Measurements from ENCODE around the gene RPS10.

The RPS10 gene

DNA sequence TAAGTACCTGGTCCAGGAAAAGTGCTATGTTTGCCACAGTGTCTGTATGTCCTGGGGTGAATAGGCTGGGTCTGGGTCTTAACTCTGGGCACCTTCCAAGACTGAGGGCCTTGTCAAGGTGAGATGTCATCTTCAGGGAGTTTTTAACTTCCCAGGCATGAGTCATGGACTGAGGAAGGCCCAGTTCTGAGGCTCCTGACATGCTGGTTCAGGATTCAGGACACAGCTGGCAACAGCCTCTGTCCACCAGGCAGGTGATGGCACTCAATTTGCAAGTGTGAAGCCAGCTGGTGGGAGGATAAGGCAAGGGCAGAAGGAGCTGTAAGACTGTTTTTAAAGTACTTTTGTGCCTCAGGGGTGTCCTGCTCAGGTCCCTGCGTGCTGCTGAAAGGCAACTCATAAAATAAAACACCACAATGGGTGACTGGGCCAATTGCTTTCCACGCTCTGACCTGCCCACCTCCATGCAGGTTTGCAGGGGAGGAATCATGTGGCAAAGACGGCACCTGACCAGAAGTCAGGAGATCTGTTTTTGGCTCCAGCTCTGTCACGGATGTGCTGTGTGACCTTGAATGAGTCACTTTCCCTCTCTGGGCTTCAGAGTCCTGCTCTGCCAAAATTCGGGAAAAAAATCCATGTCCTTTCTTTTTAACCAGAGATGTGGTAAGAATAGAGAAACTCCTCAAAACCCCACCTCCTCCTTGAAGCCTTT, 35.1 kb upstream of the RPS10 start:
- no peaks in the 10 kb centered on the region for H3K36me3 Mint-ChIP-seq (ENCODE audit: low read depth)
- peaks cover 31% of the 10 kb centered on the region for H3K27me3 Mint-ChIP-seq (ENCODE audit: low read depth)
- H3K27ac Mint-ChIP-seq: no peak overlapping the region
- no peaks in the 10 kb centered on the region for H3K9me3 Mint-ChIP-seq
- peaks cover 5% of the 10 kb centered on the region for H3K4me1 Mint-ChIP-seq (ENCODE audit: low read depth)
- no peak overlapping the region for H3K4me3 Mint-ChIP-seq

DNA sequence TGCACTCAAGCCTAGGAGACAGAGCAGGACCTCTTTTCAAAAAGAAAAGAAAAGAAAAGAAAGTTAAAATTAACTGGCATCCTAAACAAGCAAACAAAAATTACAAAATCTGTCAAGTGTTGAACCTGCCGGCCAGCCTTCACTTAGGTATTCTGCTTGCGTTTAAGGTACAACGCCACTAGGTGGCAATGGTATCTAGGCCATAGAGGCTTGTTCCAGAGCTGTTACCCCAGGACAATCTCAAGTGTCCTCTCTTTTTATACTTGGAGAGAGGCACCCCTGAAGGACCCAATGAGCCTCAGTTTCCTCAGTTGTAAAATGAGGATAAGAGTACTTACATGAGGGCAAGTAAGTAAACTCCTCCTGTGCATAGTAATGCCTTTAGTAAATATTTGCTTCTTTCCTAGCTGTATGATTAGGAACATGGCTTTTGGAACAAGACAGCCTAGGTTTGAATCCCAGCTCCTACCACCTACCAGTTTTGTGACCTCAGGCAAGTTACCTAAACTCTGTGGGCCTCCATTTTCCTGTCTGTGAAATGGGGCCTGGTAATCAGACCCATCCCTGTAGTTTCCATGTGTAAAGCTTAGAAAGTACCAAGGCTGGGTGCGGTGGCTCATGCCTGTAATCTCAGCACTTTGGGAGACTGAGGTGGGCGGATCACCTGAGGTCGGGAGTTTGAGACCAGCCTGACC, 34.2 kb upstream of the RPS10 start:
- Mint-ChIP-seq H3K4me1 (ENCODE audit: low read depth) (peaks cover 3% of the 10 kb centered on the region), H3K27me3 (ENCODE audit: low read depth) (peaks cover 25% of the 10 kb centered on the region), H3K36me3 (ENCODE audit: low read depth) (no peaks in the 10 kb centered on the region), H3K9me3 (no peaks in the 10 kb centered on the region), H3K4me3 (no peak overlapping the region), H3K27ac (no peak overlapping the region)

DNA sequence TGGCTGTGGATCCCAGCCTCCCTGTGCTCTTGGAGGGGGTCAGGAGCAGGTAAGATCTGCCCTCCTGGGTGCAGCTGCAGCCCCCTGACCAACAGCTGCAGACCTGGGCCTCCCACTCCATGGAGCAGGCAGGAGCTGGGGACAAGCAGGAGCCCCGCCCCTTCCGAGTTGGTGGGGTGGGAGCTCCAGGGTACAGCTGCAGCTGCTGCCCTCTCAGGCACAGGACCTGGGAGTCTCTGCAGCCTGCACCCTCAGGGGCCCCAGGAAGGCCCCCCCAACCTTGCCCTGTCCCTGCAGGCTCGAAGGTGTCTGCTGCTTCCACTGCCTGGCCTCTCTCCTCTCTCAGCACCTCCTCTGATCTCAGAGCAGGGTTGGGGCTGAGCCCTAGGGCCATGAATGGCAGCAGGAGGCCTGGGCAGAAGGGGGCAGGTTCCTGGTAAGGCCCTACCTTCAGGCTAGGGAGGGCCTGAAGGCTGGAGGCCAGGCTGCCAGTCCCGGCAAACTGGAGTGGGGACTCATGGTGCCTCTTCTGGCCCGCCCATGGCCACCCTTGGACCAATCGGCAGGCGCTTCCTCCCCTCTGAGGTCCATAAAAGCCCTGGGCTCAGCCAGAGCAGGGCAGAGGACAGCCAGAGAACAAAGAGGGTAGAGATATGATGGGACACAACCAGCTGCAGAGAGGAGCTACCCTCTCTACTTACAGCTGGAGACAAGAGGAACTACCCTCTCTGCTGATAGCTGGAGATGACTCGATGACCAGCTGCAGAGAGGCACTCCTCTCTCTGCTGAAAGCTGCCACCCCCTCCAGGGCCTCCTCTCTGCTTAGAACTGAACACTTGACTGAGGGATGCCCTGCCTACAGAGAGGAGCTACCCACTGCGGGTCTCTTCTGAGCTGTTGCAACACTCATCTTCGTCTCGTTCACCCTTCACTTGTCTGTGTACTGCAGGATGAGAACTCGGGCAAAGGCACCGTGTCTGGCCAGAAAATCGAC, 32.2 kb upstream of the RPS10 start:
- no peaks in the 10 kb centered on the region for H3K9me3 Mint-ChIP-seq
- H3K27me3 Mint-ChIP-seq (ENCODE audit: low read depth): peaks cover 13% of the 10 kb centered on the region
- H3K4me1 Mint-ChIP-seq (ENCODE audit: low read depth): peaks cover 2% of the 10 kb centered on the region
- no peak overlapping the region for H3K4me3 Mint-ChIP-seq
- no peaks in the 10 kb centered on the region for H3K36me3 Mint-ChIP-seq (ENCODE audit: low read depth)
- H3K27ac Mint-ChIP-seq: no peak overlapping the region

DNA sequence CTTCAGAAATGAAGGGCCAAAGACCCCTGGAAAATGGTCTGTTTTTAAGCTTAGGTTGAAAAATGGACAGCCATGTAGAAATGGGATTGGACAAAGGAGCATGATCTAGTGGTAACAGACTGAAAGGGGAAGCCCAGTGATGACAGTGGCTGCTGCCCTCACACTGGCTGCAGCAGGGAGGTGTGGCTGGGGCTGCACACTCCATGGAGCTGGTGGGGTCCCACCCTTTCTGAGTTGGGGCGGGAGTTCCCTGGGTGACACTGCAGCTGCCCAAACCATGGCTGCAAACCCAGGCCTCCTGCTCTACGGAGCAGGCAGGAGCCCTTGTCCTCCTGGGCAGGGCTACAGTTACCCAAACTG, 31.5 kb upstream of the RPS10 start:
- H3K27ac Mint-ChIP-seq: no peak overlapping the region
- H3K27me3 Mint-ChIP-seq (ENCODE audit: low read depth): peaks cover 9% of the 10 kb centered on the region
- H3K4me1 Mint-ChIP-seq (ENCODE audit: low read depth): peaks cover 2% of the 10 kb centered on the region
- no peaks in the 10 kb centered on the region for H3K36me3 Mint-ChIP-seq (ENCODE audit: low read depth)
- H3K9me3 Mint-ChIP-seq: no peaks in the 10 kb centered on the region
- H3K4me3 Mint-ChIP-seq: no peak overlapping the region

DNA sequence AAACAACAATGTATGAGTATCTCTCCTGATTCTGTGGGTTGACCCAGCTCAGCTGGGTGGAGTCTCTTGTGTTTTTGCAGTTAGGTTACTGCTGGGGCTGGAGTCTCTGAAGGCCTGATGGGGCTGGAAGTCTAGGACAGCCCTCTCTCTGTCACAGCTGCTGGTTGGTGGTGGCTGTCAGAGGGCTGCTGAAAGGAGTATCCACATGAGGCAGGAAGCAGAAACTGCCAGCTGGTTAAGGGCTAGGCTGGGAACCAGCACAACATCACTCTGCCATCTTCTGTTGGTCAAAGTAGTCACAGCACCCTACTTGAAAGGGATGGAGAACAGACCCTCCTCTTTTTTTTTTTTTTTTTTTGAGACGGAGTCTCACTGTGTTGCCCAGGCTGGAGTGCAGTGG, 30.0 kb upstream of the RPS10 start:
- Mint-ChIP-seq H3K4me3 (no peak overlapping the region), H3K27me3 (ENCODE audit: low read depth) (peaks cover 5% of the 10 kb centered on the region), H3K36me3 (ENCODE audit: low read depth) (no peaks in the 10 kb centered on the region), H3K9me3 (no peaks in the 10 kb centered on the region), H3K4me1 (ENCODE audit: low read depth) (peaks cover 2% of the 10 kb centered on the region), H3K27ac (no peak overlapping the region)

DNA sequence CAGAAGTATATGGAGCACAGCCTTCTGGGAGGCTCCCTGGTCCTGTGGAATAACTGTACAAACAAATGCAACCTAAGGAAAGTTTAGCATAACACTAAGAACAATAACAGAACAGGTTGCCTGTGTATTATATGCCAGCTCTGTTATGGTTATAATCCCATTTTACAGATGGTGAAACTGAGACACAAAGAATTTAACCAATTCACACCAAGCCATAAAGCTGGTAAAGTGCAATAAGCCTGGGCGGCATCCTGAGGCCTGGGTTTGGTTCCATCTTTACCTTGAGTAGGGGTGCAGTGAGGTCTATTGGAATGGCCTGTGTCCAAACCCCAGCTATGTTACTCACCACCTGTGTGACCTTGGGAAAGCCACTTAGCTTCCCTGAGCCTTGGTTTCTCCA, 25.3 kb upstream of the RPS10 start:
- Mint-ChIP-seq H3K27me3 (ENCODE audit: low read depth) (peaks cover 12% of the 10 kb centered on the region), H3K4me3 (no peak overlapping the region), H3K4me1 (ENCODE audit: low read depth) (peaks cover 2% of the 10 kb centered on the region), H3K36me3 (ENCODE audit: low read depth) (no peaks in the 10 kb centered on the region), H3K9me3 (no peaks in the 10 kb centered on the region), H3K27ac (no peak overlapping the region)

DNA sequence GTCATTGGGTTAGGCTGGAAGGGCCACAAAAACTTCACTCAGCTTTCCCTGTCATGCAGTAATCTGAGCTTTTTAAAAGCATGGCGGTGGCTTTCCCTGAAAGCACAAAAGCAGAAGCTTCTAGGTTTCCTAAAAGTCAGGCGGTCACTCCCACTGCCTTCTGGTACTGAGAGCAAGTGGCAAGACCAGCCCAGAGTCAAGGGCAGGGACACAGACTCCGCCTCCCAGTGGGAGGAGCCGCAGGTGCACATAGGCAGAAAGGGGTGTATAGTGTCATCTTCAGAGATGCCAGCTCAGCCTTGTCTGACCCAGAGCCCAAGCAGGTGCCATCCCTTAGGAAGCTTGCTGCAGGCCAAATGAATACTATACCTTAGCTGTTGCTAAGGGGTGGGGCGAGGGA, 22.0 kb upstream of the RPS10 start:
- Mint-ChIP-seq H3K27ac (no peak overlapping the region), H3K36me3 (ENCODE audit: low read depth) (no peaks in the 10 kb centered on the region), H3K27me3 (ENCODE audit: low read depth) (peaks cover 18% of the 10 kb centered on the region)

DNA sequence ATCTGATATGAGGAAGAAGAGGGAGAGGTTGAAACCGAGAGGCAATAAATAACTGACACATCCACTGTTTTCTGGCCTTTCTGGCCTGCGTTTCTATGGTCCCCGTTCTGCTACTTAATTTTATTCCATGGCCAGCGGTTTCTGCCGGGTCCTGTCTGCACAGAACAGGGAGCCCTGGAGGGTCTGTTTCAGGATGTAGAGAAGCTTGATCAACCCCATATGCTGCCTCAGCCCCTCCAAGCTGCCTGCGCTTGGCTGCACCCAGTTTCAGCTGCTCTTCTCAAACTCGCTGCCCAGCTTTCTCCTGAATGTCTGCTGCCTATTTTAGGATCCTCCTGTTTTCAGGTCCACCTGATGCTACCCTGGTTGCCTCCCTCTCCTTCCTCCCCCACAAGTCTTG, 21.5 kb upstream of the RPS10 start:
- Mint-ChIP-seq H3K4me3 (no peak overlapping the region), H3K27me3 (ENCODE audit: low read depth) (peaks cover 18% of the 10 kb centered on the region), H3K36me3 (ENCODE audit: low read depth) (no peaks in the 10 kb centered on the region), H3K4me1 (ENCODE audit: low read depth) (no peaks in the 10 kb centered on the region), H3K9me3 (no peaks in the 10 kb centered on the region), H3K27ac (no peak overlapping the region)

More for the DNA sequence above, 22.0 kb upstream of the RPS10 start:
- Mint-ChIP-seq H3K4me1 (ENCODE audit: low read depth) (no peaks in the 10 kb centered on the region), H3K4me3 (no peak overlapping the region), H3K9me3 (no peaks in the 10 kb centered on the region)

DNA sequence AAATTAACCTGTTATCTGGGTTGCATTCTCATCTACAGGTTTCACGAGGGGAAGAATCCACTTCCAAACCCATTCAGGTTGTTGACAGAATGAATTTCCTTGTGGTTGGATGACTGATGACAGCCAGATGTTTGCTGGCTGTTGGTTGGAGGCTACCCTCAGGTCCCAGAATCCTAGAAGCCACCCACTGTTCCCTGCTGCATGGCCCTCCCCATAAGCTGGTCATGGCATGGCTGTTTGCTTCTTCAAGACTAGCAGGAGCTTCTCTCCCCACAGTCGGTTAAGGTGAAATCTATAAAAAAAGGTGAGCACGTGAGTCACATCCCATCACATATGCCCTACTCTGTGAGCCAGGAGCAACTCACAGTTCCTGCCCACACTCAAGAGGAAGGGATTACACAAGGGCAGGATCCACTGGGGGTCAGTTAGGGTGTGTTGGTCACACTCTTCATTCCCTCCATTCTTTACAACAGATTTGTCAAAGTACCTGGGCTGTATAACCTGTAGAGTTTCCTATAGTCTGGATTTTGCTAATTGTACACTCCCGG, 19.5 kb upstream of the RPS10 start:
- Mint-ChIP-seq H3K36me3 (ENCODE audit: low read depth) (no peaks in the 10 kb centered on the region), H3K4me1 (ENCODE audit: low read depth) (peaks cover 2% of the 10 kb centered on the region), H3K27ac (no peak overlapping the region), H3K27me3 (ENCODE audit: low read depth) (peaks cover 12% of the 10 kb centered on the region), H3K4me3 (no peak overlapping the region), H3K9me3 (no peaks in the 10 kb centered on the region)

DNA sequence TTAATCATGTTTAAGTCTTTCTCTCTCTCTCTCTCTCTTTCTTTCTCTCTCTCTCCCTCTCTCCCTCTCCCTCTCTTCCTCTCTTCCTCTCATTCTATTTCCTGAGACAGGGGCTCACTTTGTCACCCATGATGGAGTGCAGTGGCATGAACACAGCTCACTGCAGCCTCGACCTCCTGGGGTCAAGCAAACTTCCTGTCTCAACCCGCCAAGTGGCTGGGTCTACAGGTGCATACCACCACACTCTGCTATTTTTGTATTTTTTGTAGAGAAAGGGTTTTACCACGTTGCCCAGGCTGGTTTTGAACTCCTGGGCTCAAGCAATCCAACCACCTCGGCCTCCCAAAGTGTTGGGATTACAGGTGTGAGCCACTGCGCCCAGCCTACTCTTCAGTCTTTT, 15.7 kb upstream of the RPS10 start:
- peaks cover 2% of the 10 kb centered on the region for H3K4me1 Mint-ChIP-seq (ENCODE audit: low read depth)
- H3K27ac Mint-ChIP-seq: no peak overlapping the region
- no peak overlapping the region for H3K4me3 Mint-ChIP-seq
- peaks cover 5% of the 10 kb centered on the region for H3K27me3 Mint-ChIP-seq (ENCODE audit: low read depth)
- no peaks in the 10 kb centered on the region for H3K36me3 Mint-ChIP-seq (ENCODE audit: low read depth)
- peaks cover 5% of the 10 kb centered on the region for H3K9me3 Mint-ChIP-seq

DNA sequence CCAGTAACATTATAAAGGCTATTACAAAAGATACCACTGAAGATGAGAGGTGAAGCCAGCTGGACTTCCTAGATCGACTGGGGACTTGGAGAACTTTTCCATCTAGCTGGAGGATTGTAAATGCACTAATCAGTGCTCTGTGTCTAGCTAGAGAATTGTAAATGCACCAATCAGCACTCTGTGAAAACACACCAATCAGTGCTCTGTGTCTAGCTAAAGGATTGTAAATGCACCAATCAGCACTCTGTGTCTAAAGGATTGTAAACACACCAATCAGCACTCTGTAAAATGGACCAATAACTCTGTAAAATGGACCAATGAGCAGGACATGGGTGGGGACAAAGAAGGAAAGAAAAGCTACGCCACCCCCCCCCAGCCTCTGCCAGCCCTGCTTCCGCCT, 13.6 kb upstream of the RPS10 start:
- Mint-ChIP-seq H3K4me3 (no peak overlapping the region), H3K9me3 (peaks cover 5% of the 10 kb centered on the region), H3K4me1 (ENCODE audit: low read depth) (peaks cover 2% of the 10 kb centered on the region), H3K27me3 (ENCODE audit: low read depth) (no peaks in the 10 kb centered on the region), H3K27ac (no peak overlapping the region), H3K36me3 (ENCODE audit: low read depth) (no peaks in the 10 kb centered on the region)

DNA sequence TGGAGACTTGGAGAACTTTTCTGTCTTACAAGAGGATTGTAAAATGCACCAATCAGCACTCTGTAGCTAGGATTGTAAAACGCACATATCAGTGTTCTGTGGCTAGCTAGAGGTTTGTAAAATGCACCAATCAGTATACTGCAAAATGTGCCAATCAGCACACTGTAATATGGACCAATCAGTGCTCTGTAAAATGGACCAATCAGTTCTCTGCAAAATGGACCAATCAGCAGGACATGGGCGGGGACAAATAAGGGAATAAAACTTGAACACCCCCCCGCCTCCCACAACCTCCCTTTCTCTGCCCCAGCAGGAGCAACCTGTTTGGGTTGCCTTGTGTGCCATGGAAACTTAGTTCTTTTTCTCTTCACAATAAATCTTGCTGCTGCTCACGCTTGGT, 12.8 kb upstream of the RPS10 start:
- no peaks in the 10 kb centered on the region for H3K27me3 Mint-ChIP-seq (ENCODE audit: low read depth)
- H3K27ac Mint-ChIP-seq: no peak overlapping the region
- peaks cover 5% of the 10 kb centered on the region for H3K9me3 Mint-ChIP-seq
- peaks cover 2% of the 10 kb centered on the region for H3K4me1 Mint-ChIP-seq (ENCODE audit: low read depth)
- no peaks in the 10 kb centered on the region for H3K36me3 Mint-ChIP-seq (ENCODE audit: low read depth)
- no peak overlapping the region for H3K4me3 Mint-ChIP-seq

DNA sequence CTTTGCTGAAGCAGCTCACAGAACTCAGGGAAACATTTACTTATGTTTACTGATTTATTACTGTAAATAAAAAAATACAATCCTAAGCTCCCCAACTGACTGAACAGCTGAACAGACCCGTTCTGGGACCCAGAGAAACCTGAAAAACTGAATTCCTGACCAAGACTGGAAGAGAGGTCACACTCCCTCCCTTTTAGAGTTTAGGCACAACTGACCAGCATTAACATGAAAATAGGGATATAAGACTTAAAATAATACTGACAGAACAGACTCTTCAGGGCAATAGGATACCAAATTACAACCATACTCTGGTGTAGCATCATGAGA, 11.7 kb upstream of the RPS10 start:
- no peaks in the 10 kb centered on the region for H3K27me3 Mint-ChIP-seq (ENCODE audit: low read depth)
- H3K36me3 Mint-ChIP-seq (ENCODE audit: low read depth): no peaks in the 10 kb centered on the region
- no peak overlapping the region for H3K27ac Mint-ChIP-seq
- no peak overlapping the region for H3K4me3 Mint-ChIP-seq
- H3K9me3 Mint-ChIP-seq: peaks cover 5% of the 10 kb centered on the region
- H3K4me1 Mint-ChIP-seq (ENCODE audit: low read depth): peaks cover 2% of the 10 kb centered on the region

DNA sequence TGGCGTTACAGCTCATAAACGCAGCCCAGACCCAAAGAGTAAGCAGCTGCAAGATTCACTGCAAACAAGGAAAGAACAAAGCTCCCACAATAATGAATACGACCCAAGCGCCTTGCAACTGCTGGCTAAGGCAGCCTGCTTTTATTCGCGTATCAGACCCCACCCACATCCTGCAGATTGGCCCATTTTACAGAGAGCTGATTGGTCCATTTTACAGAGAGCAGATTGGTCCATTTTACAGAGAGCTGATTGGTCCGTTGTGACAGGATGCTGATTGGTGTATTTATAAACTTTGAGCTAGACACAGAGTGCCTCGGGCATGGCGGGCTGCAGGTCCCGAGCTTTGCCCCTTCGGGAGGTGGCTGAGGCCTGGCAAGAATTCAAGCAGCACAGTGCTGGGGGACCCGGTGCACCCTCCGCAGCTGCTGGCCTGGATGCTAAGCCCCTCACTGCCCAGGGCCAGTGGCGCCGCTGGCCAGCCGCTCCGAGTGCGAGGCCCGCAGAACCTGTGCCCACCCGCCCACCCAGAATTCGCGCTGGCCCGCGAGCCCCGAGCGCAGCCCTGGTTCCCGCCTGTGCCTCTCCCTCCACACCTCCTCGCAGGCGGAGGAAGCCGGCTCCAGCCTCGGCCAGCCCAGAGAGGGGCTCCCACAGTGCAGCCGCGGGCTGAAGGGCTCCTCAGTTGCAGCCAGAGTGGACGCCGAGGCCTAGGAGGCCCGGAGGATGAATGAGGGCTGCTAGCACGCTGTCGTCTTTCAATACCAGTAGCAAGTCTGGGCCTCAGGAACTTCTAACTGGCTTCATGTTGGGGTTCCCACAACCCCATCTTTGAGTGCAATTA, 11.2 kb upstream of the RPS10 start:
- Mint-ChIP-seq H3K27ac (no peak overlapping the region), H3K36me3 (ENCODE audit: low read depth) (no peaks in the 10 kb centered on the region), H3K9me3 (peaks cover 5% of the 10 kb centered on the region), H3K4me3 (no peak overlapping the region), H3K4me1 (ENCODE audit: low read depth) (peaks cover 2% of the 10 kb centered on the region), H3K27me3 (ENCODE audit: low read depth) (no peaks in the 10 kb centered on the region)

Data from T-helper 1 cell treated with Interleukin-12 subunit alpha and Interleukin-12 subunit beta and Interleukin-4 antibody, amounts not matched to agents 30 μg/mL and 1 μg/mL, for 36 hours (primary cell).